OCI-LY7 (cell line): ENCODE measurements around the gene TRRAP. TPM values are rescaled to one million over a fixed set of nuclear protein-coding genes. Genes with fewer than 3 reads are reported as not detected.
"Not testable (repeated sequence)": the region's sequence is repeated elsewhere in the genome, so short reads cannot be mapped to it uniquely, and the experiment has no call there.

Experiments used
- BruUV-seq: library from RNA; stranded (reverse); fragments of 400-500 nt; replicated peaks from 2 replicates; lab custom pipeline; 2021; lab: Mats Ljungman, UMichigan
- CTCF ChIA-PET: fragments of 300-600 bp; sonication (Branson Sonifier 250); formaldehyde crosslinking; loops from one replicate; lab custom pipeline; 2022; ENCODE audit warnings: antibody characterized with exemption; ENCODE audit not compliant: unreplicated experiment; lab: Charles Lee
- POLR2A ChIA-PET: fragments of 300-600 bp; sonication (Branson Sonifier 250); formaldehyde crosslinking; loops from one replicate; lab custom pipeline; 2022; ENCODE audit warnings: antibody characterized with exemption; lab: Charles Lee
- DNase-seq: peaks from one replicate; pipeline ENCODE4 v3.0.0-alpha.2; 2015; ENCODE audit warnings: low spot score
- H2AFZ ChIP-seq: fragments of 200-600 bp; sonication (generic), shearing (Covaris generic); 2 replicates; pipeline ENCODE4 v1.6.1; 2014; ENCODE audit warnings: mild to moderate bottlenecking, antibody characterized with exemption, low read length, moderate library complexity
- H3K27ac ChIP-seq: fragments of 200-600 bp; sonication (generic); 2 replicates; pipeline ENCODE4 v1.5.1; 2014; ENCODE audit warnings: mixed run types, low read depth, mild to moderate bottlenecking, moderate library complexity, low read length, inconsistent platforms; ENCODE audit not compliant: poor library complexity, severe bottlenecking
- H3K36me3 ChIP-seq: fragments of 200-600 bp; sonication (generic); 2 replicates; pipeline ENCODE4 v1.6.1; 2014; ENCODE audit warnings: mild to moderate bottlenecking, antibody characterized with exemption, low read length, moderate library complexity, mixed read lengths; ENCODE audit not compliant: insufficient read depth
- H3K4me1 ChIP-seq: fragments of 200-600 bp; sonication (generic); 2 replicates; pipeline ENCODE4 v1.5.1; 2014; ENCODE audit warnings: mild to moderate bottlenecking, low read length; ENCODE audit not compliant: insufficient read depth, poor library complexity, severe bottlenecking
- H3K4me2 ChIP-seq: fragments of 200-600 bp; sonication (generic); 2 replicates; pipeline ENCODE4 v1.6.1; 2014; ENCODE audit warnings: mild to moderate bottlenecking, low read length
- H3K4me3 ChIP-seq: fragments of 200-600 bp; sonication (generic); 2 replicates; pipeline ENCODE4 v1.5.1; 2014; ENCODE audit warnings: mild to moderate bottlenecking, low read depth, low read length; ENCODE audit not compliant: poor library complexity, severe bottlenecking
- H3K79me2 ChIP-seq: fragments of 200-600 bp; sonication (generic); 2 replicates; pipeline ENCODE4 v1.6.1; 2016; ENCODE audit warnings: low read depth, mild to moderate bottlenecking, low read length, moderate library complexity, mixed read lengths; ENCODE audit not compliant: insufficient read depth
- H3K9me2 ChIP-seq: fragments of 200-600 bp; sonication (generic); 2 replicates; pipeline ENCODE4 v1.6.1; 2016; ENCODE audit warnings: mild to moderate bottlenecking, low read length, mixed read lengths; ENCODE audit not compliant: insufficient read depth
- H3K9me3 ChIP-seq: fragments of 200-600 bp; sonication (generic); 2 replicates; pipeline ENCODE4 v1.6.1; 2014; ENCODE audit warnings: mild to moderate bottlenecking, mixed run types, low read length, mixed read lengths
- H4K20me1 ChIP-seq: fragments of 200-600 bp; sonication (generic); 2 replicates; pipeline ENCODE4 v1.6.1; 2014; ENCODE audit warnings: mild to moderate bottlenecking, antibody characterized with exemption, low read length, moderate library complexity, mixed read lengths; ENCODE audit not compliant: insufficient read depth
- EZH2phosphoT487 ChIP-seq: fragments of 200-600 bp; sonication (generic); IDR thresholded peaks from 2 replicates; pipeline ENCODE4 v1.6.1; 2018; ENCODE audit warnings: low read depth, borderline replicate concordance, mild to moderate bottlenecking, mixed run types, antibody characterized with exemption, low read length, moderate library complexity, mixed read lengths
- intact Hi-C: fragments of 100-400 bp; cut with micrococcal nuclease; formaldehyde crosslinking; loops from one replicate; pipeline ENCODE4 v1.10.0; 2022; ENCODE audit not compliant: unreplicated experiment
- total RNA-seq, 2 experiments: library from RNA; depleted of rRNA in 1 of 2; stranded (reverse); fragments of >200 nt in 1 of 2; shearing (Covaris generic) in 1 of 2; gene quantifications; 2 replicates each; pipeline ENCODE4 v1.2.3, GENCODE V29; 2014 to 2022
- TF ChIP-seq, protein P1 (sequence below): fragments of 200-600 bp; sonication (generic); conservative IDR thresholded peaks from 2 replicates; pipeline ENCODE4 v1.5.1; 2014; ENCODE audit warnings: mild to moderate bottlenecking, antibody characterized with exemption, low read length, moderate library complexity, mixed read lengths

Gene TRRAP
- total RNA-seq, 2 experiments from 2014 or later, result 50.4 to 86.1 TPM

DNA sequence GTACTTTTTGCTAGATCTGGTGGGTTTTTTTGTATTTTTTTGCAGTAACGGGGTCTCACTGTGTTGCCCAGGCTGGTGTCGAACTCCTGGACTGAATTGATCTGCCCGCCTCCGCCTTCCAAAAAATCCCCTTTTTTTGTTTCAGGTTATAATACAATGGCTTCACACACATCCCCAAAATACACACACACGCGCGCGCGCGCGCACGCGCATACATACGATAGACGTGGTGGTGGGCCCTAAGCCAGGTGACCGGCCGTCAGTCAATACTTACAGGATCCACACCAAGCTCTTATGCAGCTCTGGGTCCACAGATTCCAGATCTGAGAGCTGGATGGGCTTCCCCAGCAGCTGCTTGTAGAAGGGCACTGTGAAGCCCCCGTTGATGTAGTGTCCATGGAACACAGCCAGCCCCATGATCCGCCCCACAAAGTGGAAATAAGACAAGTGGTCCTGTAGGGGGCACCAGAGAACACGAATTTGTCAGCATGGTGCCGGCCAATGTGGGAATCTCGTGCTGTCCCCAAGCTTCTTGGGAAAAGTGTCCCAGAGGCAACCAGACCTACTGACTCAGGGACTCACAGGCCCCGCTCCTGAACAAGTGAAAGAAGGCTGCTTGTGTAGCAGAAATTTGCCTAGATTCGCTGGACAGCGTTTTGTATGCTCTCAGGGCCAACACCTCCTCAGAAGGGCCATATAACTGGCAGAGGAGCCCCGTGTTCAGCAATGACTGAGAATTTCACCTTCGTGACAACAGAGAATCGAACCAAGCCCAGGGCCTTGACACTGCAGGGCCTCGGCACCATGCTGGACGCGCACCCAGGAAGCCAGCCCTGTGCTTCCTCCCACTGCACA is 162.0 kb downstream of the TRRAP start:
- Histone ChIP-seq H3K4me1 (peaks cover 12% of the 10 kb centered on the region), H2AFZ (no peak overlapping the region), H3K36me3 (peaks cover 94% of the 10 kb centered on the region), H3K9me2 (no peaks in the 10 kb centered on the region), H3K9me3 (no peaks in the 10 kb centered on the region), H3K4me3 (no peak overlapping the region), H3K4me2 (no peak overlapping the region), H4K20me1 (no peaks in the 10 kb centered on the region), H3K27ac (no peak overlapping the region), H3K79me2 (no peaks in the 10 kb centered on the region)
- no TSS peak for BruUV-seq
- peak; percentile 72 for DNase-seq
- TF ChIP-seq EZH2phosphoT487, result no peak
- TF ChIP-seq, protein P1, sequence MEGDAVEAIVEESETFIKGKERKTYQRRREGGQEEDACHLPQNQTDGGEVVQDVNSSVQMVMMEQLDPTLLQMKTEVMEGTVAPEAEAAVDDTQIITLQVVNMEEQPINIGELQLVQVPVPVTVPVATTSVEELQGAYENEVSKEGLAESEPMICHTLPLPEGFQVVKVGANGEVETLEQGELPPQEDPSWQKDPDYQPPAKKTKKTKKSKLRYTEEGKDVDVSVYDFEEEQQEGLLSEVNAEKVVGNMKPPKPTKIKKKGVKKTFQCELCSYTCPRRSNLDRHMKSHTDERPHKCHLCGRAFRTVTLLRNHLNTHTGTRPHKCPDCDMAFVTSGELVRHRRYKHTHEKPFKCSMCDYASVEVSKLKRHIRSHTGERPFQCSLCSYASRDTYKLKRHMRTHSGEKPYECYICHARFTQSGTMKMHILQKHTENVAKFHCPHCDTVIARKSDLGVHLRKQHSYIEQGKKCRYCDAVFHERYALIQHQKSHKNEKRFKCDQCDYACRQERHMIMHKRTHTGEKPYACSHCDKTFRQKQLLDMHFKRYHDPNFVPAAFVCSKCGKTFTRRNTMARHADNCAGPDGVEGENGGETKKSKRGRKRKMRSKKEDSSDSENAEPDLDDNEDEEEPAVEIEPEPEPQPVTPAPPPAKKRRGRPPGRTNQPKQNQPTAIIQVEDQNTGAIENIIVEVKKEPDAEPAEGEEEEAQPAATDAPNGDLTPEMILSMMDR, result peak; percentile 87
- CTCF ChIA-PET, result no interaction called here
- intact Hi-C loops, result loop anchor here (1.0 to 5.0 kb wide), 2 partner anchors 273 to 287 kb away; partner anchors contain the start of gene ARPC1A
- POLR2A ChIA-PET, result no interaction called here

DNA sequence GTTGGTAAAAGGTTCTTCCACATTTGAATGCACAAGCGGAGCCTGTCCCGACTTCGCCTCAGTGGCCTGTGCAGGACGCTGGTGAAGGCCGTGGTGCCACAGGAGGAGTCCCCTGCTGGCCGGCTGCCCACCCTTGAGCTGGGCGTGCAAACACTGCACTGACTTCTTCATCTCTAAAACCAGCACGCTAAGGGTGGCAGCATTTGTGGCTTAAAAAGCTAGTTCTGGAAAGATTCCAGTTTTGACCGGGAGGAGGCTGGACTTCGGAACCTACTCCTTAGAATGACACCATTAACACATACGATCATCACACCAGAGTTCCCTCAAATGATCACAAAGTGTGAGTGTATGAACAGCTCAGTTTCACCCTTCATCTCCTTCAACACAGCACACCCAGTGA is 163.2 kb downstream of the TRRAP start:
- H3K36me3 ChIP-seq, result peaks cover 92% of the 10 kb centered on the region
- ChIA-PET CTCF (no interaction called here), POLR2A (no interaction called here)
- no peak overlapping the region for H3K4me2 ChIP-seq
- H3K4me1 ChIP-seq, result peaks cover 3% of the 10 kb centered on the region
- H3K27ac ChIP-seq, result no peak overlapping the region
- no peak for DNase-seq
- H3K4me3 ChIP-seq, result no peak overlapping the region
- intact Hi-C loops, result loop anchor here (5.0 kb wide), 1 partner anchor 286 kb away; the partner anchor contains the start of gene ARPC1A
- no peaks in the 10 kb centered on the region for H3K9me2 ChIP-seq
- H3K79me2 ChIP-seq, result no peaks in the 10 kb centered on the region
- H3K9me3 ChIP-seq, result no peaks in the 10 kb centered on the region
- TF ChIP-seq, protein P1, result no peak
- no peaks in the 10 kb centered on the region for H4K20me1 ChIP-seq
- H2AFZ ChIP-seq, result no peak overlapping the region
- BruUV-seq, result no TSS peak

DNA sequence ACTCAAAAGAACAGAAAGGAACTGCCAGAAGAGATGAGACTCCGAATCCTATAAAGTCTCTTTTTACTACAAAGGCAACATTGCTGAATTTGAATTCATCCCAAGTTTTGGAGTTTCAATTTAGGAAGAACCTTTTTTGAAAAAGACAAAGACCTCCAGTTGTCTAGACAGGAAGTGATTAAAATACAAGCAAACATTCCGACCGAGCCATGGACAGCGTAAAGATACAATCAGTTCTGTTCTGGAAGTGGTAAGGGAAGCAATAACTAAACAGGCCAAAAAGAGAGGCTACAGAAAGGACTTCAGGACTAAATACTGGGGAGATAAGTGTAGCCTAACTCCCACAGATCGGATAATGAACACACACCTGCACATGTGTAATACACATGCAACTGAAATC is 164.6 kb downstream of the TRRAP start:
- Histone ChIP-seq H4K20me1 (no peaks in the 10 kb centered on the region), H3K79me2 (no peaks in the 10 kb centered on the region), H3K4me3 (no peak overlapping the region), H2AFZ (no peak overlapping the region), H3K36me3 (peaks cover 90% of the 10 kb centered on the region), H3K27ac (no peak overlapping the region), H3K4me2 (no peak overlapping the region), H3K9me3 (no peaks in the 10 kb centered on the region), H3K4me1 (no peaks in the 10 kb centered on the region), H3K9me2 (no peaks in the 10 kb centered on the region)
- TF ChIP-seq, protein P1, result no peak
- TF ChIP-seq EZH2phosphoT487, result no peak
- POLR2A ChIA-PET, result no interaction called here
- BruUV-seq, result TSS peak; percentile 32
- DNase-seq, result no peak
- intact Hi-C loops, result loop anchor here (5.0 kb wide), 1 partner anchor 284 kb away; the partner anchor contains the start of gene ARPC1A
- CTCF ChIA-PET, result no interaction called here

DNA sequence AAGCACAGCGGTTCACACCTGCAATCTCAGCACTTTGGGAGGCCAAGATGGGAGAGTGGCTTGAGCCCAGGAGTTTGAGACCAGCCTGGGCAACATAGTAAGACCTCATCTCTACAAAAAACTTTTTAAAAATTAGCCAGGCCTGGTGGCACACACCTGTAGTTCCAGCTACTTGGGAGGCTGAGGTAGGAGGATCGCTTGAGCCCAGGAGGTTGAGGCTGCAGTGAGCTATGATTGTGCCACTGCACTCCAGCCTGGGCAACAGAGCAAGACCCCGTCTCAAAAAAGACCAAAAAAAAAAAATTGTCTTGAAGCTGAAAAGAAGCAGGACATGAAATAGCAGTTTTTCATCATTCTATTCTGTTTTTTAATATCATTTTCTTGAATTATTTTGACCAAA is 166.5 kb downstream of the TRRAP start:
- CTCF ChIA-PET, H3K4me3 ChIP-seq, DNase-seq, H3K4me2 ChIP-seq, H3K4me1 ChIP-seq, BruUV-seq, H3K79me2 ChIP-seq, H2AFZ ChIP-seq, H3K9me2 ChIP-seq, H3K9me3 ChIP-seq, H3K27ac ChIP-seq, H4K20me1 ChIP-seq: not testable (repeated sequence)
- intact Hi-C loops, result loop anchor here (5.0 kb wide), 1 partner anchor 282 kb away; the partner anchor contains the start of gene ARPC1A
- H3K36me3 ChIP-seq, result peaks cover 90% of the 10 kb centered on the region
- POLR2A ChIA-PET, result interaction anchor here (0.6 to 1.0 kb wide), 3 partner anchors 10 to 243 kb away, joined by 3 to 6 read pairs (median 3); no protein-coding TSS in a partner anchor
